Endothelial cell of umbilical vein (primary cell): ENCODE data around the gene UBASH3B. TPM values are rescaled to one million over a fixed set of nuclear protein-coding genes. Genes with fewer than 3 reads are reported as not detected.

Experiments
- BruUV-seq: library from RNA; stranded (reverse); fragments of 400-500 nt; replicated peaks from 2 replicates; lab custom pipeline; 2021; lab: Mats Ljungman, UMichigan
- CTCF ChIA-PET: fragments of 300-600, 350-600 bp; sonication (Branson Sonifier 250); formaldehyde crosslinking; loops from one replicate; lab custom pipeline; 2021; ENCODE audit warnings: antibody characterized with exemption, inconsistent platforms; lab: Charles Lee
- POLR2A ChIA-PET: fragments of 300-600, 350-600 bp; sonication (Branson Sonifier 250); formaldehyde crosslinking; loops from one replicate; lab custom pipeline; 2021; ENCODE audit warnings: antibody characterized with exemption, inconsistent platforms; lab: Charles Lee
- DNase-seq: peaks from one replicate; pipeline ENCODE4 v3.0.0-alpha.2; 2011; ENCODE audit warnings: low read depth, low spot score
- FAIRE-seq: peaks from 2 replicates; lab custom pipeline; 2011; peaks lifted over from hg19 to GRCh38; lab: Jason Lieb, UNC
- H2AFZ ChIP-seq: 2 replicates; pipeline ENCODE4 v1.6.0; 2012; ENCODE audit warnings: low read depth, low read length, control low read depth, inconsistent platforms
- H3K27ac ChIP-seq: 2 replicates; pipeline ENCODE4 v1.5.1; 2011; ENCODE audit warnings: low read depth, mild to moderate bottlenecking, control low read depth, low read length, moderate library complexity; ENCODE audit not compliant: insufficient read depth
- H3K27me3 ChIP-seq, 2 experiments: 2 replicates each; pipeline versions ENCODE4 v1.6.0 to v1.6.1; 2011; ENCODE audit warnings: low read length in 2 of 2, mixed read lengths in 1 of 2; ENCODE audit not compliant: control insufficient read depth in 2 of 2, insufficient read depth in 2 of 2
- H3K36me3 ChIP-seq, 2 experiments: 2 replicates in 1 of 2; 3 replicates in 1 of 2; pipeline ENCODE4 v1.5.1; 2011; ENCODE audit warnings: low read length in 2 of 2, mild to moderate bottlenecking in 1 of 2, moderate library complexity in 1 of 2; ENCODE audit not compliant: control insufficient read depth in 2 of 2, insufficient read depth in 2 of 2; ENCODE audit errors: extremely low read depth in 1 of 2
- H3K4me1 ChIP-seq: 3 replicates; pipeline ENCODE4 v1.5.1; 2011; ENCODE audit warnings: mild to moderate bottlenecking, low read length; ENCODE audit not compliant: control insufficient read depth, insufficient read depth; ENCODE audit errors: extremely low read depth
- H3K4me2 ChIP-seq: 2 replicates; pipeline ENCODE4 v1.6.1; 2011; ENCODE audit warnings: low read length, control low read depth, mixed read lengths; ENCODE audit not compliant: insufficient read depth
- H3K4me3 ChIP-seq, 3 experiments: fragments of 200-600 bp in 1 of 3; sonication (generic), shearing (Covaris generic) in 1 of 3; replicated peaks in 1 of 3; 2 replicates each; pipeline ENCODE4 v1.5.1; 2011 to 2016; ENCODE audit warnings: control low read depth in 3 of 3, low read length in 3 of 3, mild to moderate bottlenecking in 2 of 3, inconsistent platforms in 1 of 3, low read depth in 1 of 3, moderate library complexity in 1 of 3; ENCODE audit not compliant: insufficient read depth in 1 of 3
- H3K79me2 ChIP-seq: 2 replicates; pipeline ENCODE4 v1.6.0; 2012; ENCODE audit warnings: low read length, inconsistent platforms; ENCODE audit not compliant: control insufficient read depth, insufficient read depth
- H3K9ac ChIP-seq: replicated peaks from 2 replicates; pipeline ENCODE3; 2011; ENCODE audit warnings: low read length, control low read depth; ENCODE audit not compliant: insufficient read depth; ENCODE audit errors: extremely low read depth
- H3K9me1 ChIP-seq: replicated peaks from 3 replicates; pipeline ENCODE4 v1.6.0; 2011; ENCODE audit warnings: mild to moderate bottlenecking, low read length; ENCODE audit not compliant: control insufficient read depth, insufficient read depth; ENCODE audit errors: extremely low read depth
- H3K9me3 ChIP-seq: replicated peaks from 2 replicates; pipeline ENCODE4 v1.5.1; 2012; ENCODE audit warnings: low read length, inconsistent platforms; ENCODE audit not compliant: control insufficient read depth, insufficient read depth
- H4K20me1 ChIP-seq: replicated peaks from 2 replicates; pipeline ENCODE3; 2011; ENCODE audit warnings: mild to moderate bottlenecking, low read length; ENCODE audit not compliant: control insufficient read depth, insufficient read depth; ENCODE audit errors: extremely low read depth
- EZH2 ChIP-seq: IDR thresholded peaks from 2 replicates; pipeline ENCODE4 v1.6.1; 2012; ENCODE audit warnings: borderline replicate concordance, low read depth, mild to moderate bottlenecking, moderate library complexity, low read length, inconsistent platforms; ENCODE audit not compliant: severe bottlenecking
- FOS ChIP-seq: IDR thresholded peaks from 2 replicates; pipeline ENCODE4 v1.6.1; 2011; ENCODE audit warnings: mild to moderate bottlenecking, low read length, moderate library complexity, borderline replicate concordance; ENCODE audit not compliant: insufficient read depth
- GATA2 ChIP-seq: IDR thresholded peaks from 2 replicates; pipeline ENCODE4 v1.7.0; 2011; ENCODE audit warnings: low read depth, mild to moderate bottlenecking, moderate library complexity, mixed read lengths, low read length; ENCODE audit not compliant: insufficient read length, insufficient read depth
- JUN ChIP-seq: IDR thresholded peaks from 2 replicates; pipeline ENCODE4 v1.6.1; 2011; ENCODE audit warnings: borderline replicate concordance, low read depth; ENCODE audit not compliant: insufficient read length, insufficient read depth
- MYC ChIP-seq: IDR thresholded peaks from one replicate; pipeline ENCODE4 v1.6.1; 2011; ENCODE audit warnings: mild to moderate bottlenecking, low read depth, low read length
- POLR2A ChIP-seq: IDR thresholded peaks from 2 replicates; pipeline ENCODE4 v1.6.1; 2012; ENCODE audit warnings: low read depth, mild to moderate bottlenecking, control low read depth, low read length
- POLR2AphosphoS5 ChIP-seq: IDR thresholded peaks from 2 replicates; pipeline ENCODE4 v1.6.1; 2012; ENCODE audit warnings: low read depth, mild to moderate bottlenecking, control low read depth, low read length, moderate library complexity; ENCODE audit not compliant: insufficient read depth
- dilution Hi-C: fragments of 300-500 bp; cut with MboI; formaldehyde crosslinking; loops from one replicate; pipeline ENCODE4 v1.15.0; 2019; ENCODE audit warnings: low sequenced_read_pairs; ENCODE audit not compliant: extremely low pct_ligation_motif_present
- intact Hi-C: fragments of 100-400 bp; cut with micrococcal nuclease; formaldehyde crosslinking; loops from one replicate; pipeline ENCODE4 v1.10.0; 2022
- polyA plus RNA-seq, 4 experiments: library from polyadenylated mRNA; depleted of rRNA in 3 of 4; stranded (reverse) in 3 of 4; unstranded in 1 of 4; fragments of >200 nt; gene quantifications; 2 replicates each; pipeline versions ENCODE4 v1.2.1 to v1.2.3, GENCODE V29; 2011 to 2012; ENCODE audit warnings: missing spikeins in 1 of 4
- total RNA-seq: library from RNA; stranded (reverse); gene quantifications from 2 replicates; pipeline ENCODE4 v1.2.3, GENCODE V29; 2021
- TF ChIP-seq, protein P1 (sequence below), 2 donors: IDR thresholded peaks; 1 replicate in 1 of 2; 2 replicates in 1 of 2; pipeline ENCODE4 v1.5.1; 2011; ENCODE audit warnings: low read length in 2 of 2, mild to moderate bottlenecking in 2 of 2, moderate library complexity in 2 of 2, control low read depth in 1 of 2, inconsistent platforms in 1 of 2, low read depth in 1 of 2; ENCODE audit not compliant: insufficient read depth in 1 of 2; ENCODE audit errors: extremely low read depth in 1 of 2
- TF ChIP-seq, protein P2 (sequence below): IDR thresholded peaks from 2 replicates; pipeline ENCODE4 v1.6.1; 2011; ENCODE audit not compliant: insufficient read depth, insufficient read length

UBASH3B gene
- total and polyA plus RNA-seq, 2 donors (not counting 3 experiments of a cell fraction or from before 2014, with no cell fraction given): 23.7 to 38.1 TPM

DNA sequence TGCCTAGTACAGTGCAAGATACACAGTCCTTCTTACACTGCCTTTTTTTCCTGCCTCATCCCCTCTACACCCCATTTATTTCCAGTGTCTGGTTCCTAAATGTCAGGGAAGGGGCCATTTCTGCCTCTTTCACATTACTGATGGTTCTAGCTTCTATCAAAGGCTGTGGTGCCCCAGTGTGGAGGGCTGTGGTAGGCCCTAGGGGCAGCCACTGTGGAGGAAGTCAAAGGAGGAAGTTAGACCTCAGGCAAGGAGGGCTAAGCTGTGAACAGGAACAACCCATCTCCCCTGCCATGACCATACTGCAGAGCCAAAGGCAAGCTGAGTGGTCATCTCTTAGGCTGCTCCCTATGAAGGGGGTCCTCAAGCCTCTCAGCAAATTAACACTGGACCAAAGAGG is 100.9 kb downstream of the UBASH3B start:
- H2AFZ ChIP-seq: no peak overlapping the region
- no TSS peak for BruUV-seq
- no peak for TF ChIP-seq GATA2
- TF ChIP-seq, protein P1, sequence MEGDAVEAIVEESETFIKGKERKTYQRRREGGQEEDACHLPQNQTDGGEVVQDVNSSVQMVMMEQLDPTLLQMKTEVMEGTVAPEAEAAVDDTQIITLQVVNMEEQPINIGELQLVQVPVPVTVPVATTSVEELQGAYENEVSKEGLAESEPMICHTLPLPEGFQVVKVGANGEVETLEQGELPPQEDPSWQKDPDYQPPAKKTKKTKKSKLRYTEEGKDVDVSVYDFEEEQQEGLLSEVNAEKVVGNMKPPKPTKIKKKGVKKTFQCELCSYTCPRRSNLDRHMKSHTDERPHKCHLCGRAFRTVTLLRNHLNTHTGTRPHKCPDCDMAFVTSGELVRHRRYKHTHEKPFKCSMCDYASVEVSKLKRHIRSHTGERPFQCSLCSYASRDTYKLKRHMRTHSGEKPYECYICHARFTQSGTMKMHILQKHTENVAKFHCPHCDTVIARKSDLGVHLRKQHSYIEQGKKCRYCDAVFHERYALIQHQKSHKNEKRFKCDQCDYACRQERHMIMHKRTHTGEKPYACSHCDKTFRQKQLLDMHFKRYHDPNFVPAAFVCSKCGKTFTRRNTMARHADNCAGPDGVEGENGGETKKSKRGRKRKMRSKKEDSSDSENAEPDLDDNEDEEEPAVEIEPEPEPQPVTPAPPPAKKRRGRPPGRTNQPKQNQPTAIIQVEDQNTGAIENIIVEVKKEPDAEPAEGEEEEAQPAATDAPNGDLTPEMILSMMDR (IDR thresholded peaks at IDR 0.05; ENCODE audit: extremely low read depth in 1 of 2, insufficient read depth in 1 of 2, low read depth in 1 of 2, low read length in 2 of 2): no peak
- no peak for TF ChIP-seq FOS
- TF ChIP-seq, protein P2, sequence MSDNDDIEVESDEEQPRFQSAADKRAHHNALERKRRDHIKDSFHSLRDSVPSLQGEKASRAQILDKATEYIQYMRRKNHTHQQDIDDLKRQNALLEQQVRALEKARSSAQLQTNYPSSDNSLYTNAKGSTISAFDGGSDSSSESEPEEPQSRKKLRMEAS: no peak
- TF ChIP-seq POLR2A: no peak
- TF ChIP-seq POLR2AphosphoS5: no peak
- no peak for TF ChIP-seq JUN
- no peak for TF ChIP-seq EZH2
- TF ChIP-seq MYC: no peak
- H3K79me2 ChIP-seq: peaks cover 5% of the 10 kb centered on the region
- H3K4me2 ChIP-seq: no peak overlapping the region
- POLR2A ChIA-PET: interaction anchor here (0.6 to 0.9 kb wide), 2 partner anchors 43 to 45 kb away, joined by 3 read pairs; no protein-coding TSS in a partner anchor
- no peaks in the 10 kb centered on the region for H3K36me3 ChIP-seq
- H4K20me1 ChIP-seq: no peaks in the 10 kb centered on the region
- H3K9ac ChIP-seq: no peak overlapping the region
- no peak overlapping the region for H3K4me3 ChIP-seq
- dilution Hi-C loops (no loop called here), intact Hi-C loops (no loop called here)
- H3K27ac ChIP-seq: no peak overlapping the region
- FAIRE-seq (no peak), DNase-seq (no peak)
- H3K9me3 ChIP-seq: no peaks in the 10 kb centered on the region
- no peaks in the 10 kb centered on the region for H3K9me1 ChIP-seq
- no peaks in the 10 kb centered on the region for H3K27me3 ChIP-seq
- peaks cover 33% of the 10 kb centered on the region for H3K4me1 ChIP-seq
- CTCF ChIA-PET: interaction anchor here (1.0 to 4.0 kb wide), 12 partner anchors 9 to 128 kb away, joined by 3 to 34 read pairs (median 4); partner anchors contain the start of gene UBASH3B
